Kidney (tissue), 14 donors: ENCODE data around the gene TLCD3A. TPM values are rescaled to one million over a fixed set of nuclear protein-coding genes. Genes with fewer than 3 reads are reported as not detected.
A peak's percentile ranks its signal among the peaks of the same experiment; 100 is the strongest.

Source experiments
- DNase-seq, 5 donors: peaks; one replicate each; pipeline ENCODE4 v3.0.0-alpha.2; 2013 to 2020
- FAIRE-seq: peaks from 2 replicates; lab custom pipeline; 2012; peaks lifted over from hg19 to GRCh38; lab: Jason Lieb, UNC
- H3K27ac ChIP-seq, 2 donors: one replicate each; pipeline ENCODE4 v1.7.0; 2013; ENCODE audit warnings: low read depth in 2 of 2, low read length in 2 of 2, inconsistent platforms in 1 of 2
- H3K27me3 ChIP-seq: one replicate; pipeline ENCODE4 v1.7.1; 2013; ENCODE audit warnings: low read length, inconsistent platforms; ENCODE audit not compliant: control insufficient read depth, insufficient read depth
- H3K36me3 ChIP-seq, 3 donors: one replicate each; pipeline versions ENCODE4 v1.7.0 to v1.7.1; 2013; ENCODE audit warnings: low read length in 3 of 3, control low read depth in 1 of 3, inconsistent platforms in 1 of 3; ENCODE audit not compliant: insufficient read depth in 3 of 3, control insufficient read depth in 2 of 3
- H3K4me1 ChIP-seq, 3 donors: one replicate each; pipeline versions ENCODE4 v1.7.0 to v1.7.1; 2013; ENCODE audit warnings: low read length in 3 of 3, inconsistent platforms in 1 of 3, low read depth in 1 of 3; ENCODE audit not compliant: control insufficient read depth in 2 of 3, insufficient read depth in 2 of 3
- H3K4me3 ChIP-seq, 3 donors: one replicate each; pipeline versions ENCODE4 v1.7.0 to v1.8.1; 2013; ENCODE audit warnings: low read length in 3 of 3, control low read depth in 1 of 3, inconsistent platforms in 1 of 3
- H3K9ac ChIP-seq, 3 donors: one replicate each; pipeline versions ENCODE4 v1.7.0 to v1.7.1; 2013; ENCODE audit warnings: low read length in 3 of 3, control low read depth in 1 of 3, inconsistent platforms in 1 of 3
- H3K9me3 ChIP-seq, 3 donors: one replicate each; pipeline versions ENCODE4 v1.7.0 to v1.7.1; 2013; ENCODE audit warnings: low read length in 3 of 3, control low read depth in 1 of 3, inconsistent platforms in 1 of 3; ENCODE audit not compliant: control insufficient read depth in 2 of 3, insufficient read depth in 1 of 3
- intact Hi-C: fragments of 100-400 bp; cut with DNase I; formaldehyde crosslinking; loops from one replicate; pipeline ENCODE4 v1.11.1; 2022
- polyA plus RNA-seq: library from polyadenylated mRNA; stranded (reverse); fragments of 350-450 nt; fragmentation: Illumina TruSeq; extraction: RNeasy Lipid Tissue Mini Kit (QIAGEN cat#74804); gene quantifications from one replicate; pipeline ENCODE4 v1.2.3, GENCODE V29; 2014; ENCODE audit warnings: low read depth, low replicate concordance; ENCODE audit not compliant: insufficient read depth
- total RNA-seq: library from RNA; stranded (reverse); fragmentation: NEBNext Ultra II Directional; extraction: Animal tissue kit (Norgen Biotek cat#: 25700); gene quantifications from one replicate; pipeline ENCODE4 v1.2.1, GENCODE V29; 2021
- TF ChIP-seq, protein P1 (sequence below): IDR thresholded peaks from 3 replicates; pipeline ENCODE4 v1.5.1; 2012; ENCODE audit warnings: mild to moderate bottlenecking, moderate library complexity, borderline replicate concordance; ENCODE audit not compliant: insufficient read depth; ENCODE audit errors: extremely low read depth
- donor health status: control.
- donor health status: control.
- donor health status: control.
- donor health status: control.
- donor health status: control.
- donor health status: DM: yes; HTN: yes; CAD: no.
- donor health status: Normal renal cell carcinoma (clear cell type).

Gene TLCD3A
- total and polyA plus RNA-seq, 2 donors from 2014 or later = 4.6 to 12.4 TPM

GRCh38 chr17:728911-729310 lies 3.5 kb upstream of the TLCD3A start:
- peak in 1 of 5 donors; percentile 86 for DNase-seq
- intact Hi-C loops = no loop called here
- Histone ChIP-seq H3K27me3 (no peaks in the 10 kb centered on the region), H3K36me3 (no peaks in the 10 kb centered on the region), H3K9ac (no peak overlapping the region), H3K4me3 (no peak overlapping the region), H3K9me3 (no peaks in the 10 kb centered on the region), H3K4me1 (peaks cover 0 to 6% (median 0%) of the 10 kb centered on the region in 3 donors), H3K27ac (peak overlapping the region in 1 of 2 donors; percentile 41)
- TF ChIP-seq, protein P1, sequence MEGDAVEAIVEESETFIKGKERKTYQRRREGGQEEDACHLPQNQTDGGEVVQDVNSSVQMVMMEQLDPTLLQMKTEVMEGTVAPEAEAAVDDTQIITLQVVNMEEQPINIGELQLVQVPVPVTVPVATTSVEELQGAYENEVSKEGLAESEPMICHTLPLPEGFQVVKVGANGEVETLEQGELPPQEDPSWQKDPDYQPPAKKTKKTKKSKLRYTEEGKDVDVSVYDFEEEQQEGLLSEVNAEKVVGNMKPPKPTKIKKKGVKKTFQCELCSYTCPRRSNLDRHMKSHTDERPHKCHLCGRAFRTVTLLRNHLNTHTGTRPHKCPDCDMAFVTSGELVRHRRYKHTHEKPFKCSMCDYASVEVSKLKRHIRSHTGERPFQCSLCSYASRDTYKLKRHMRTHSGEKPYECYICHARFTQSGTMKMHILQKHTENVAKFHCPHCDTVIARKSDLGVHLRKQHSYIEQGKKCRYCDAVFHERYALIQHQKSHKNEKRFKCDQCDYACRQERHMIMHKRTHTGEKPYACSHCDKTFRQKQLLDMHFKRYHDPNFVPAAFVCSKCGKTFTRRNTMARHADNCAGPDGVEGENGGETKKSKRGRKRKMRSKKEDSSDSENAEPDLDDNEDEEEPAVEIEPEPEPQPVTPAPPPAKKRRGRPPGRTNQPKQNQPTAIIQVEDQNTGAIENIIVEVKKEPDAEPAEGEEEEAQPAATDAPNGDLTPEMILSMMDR = no peak
- FAIRE-seq = no peak

- Histone ChIP-seq H3K9me3 (no peaks in the 10 kb centered on the region), H3K27me3 (no peaks in the 10 kb centered on the region), H3K27ac (no peak overlapping the region), H3K9ac (peak overlapping the region in 2 of 3 donors; percentile 8 to 51), H3K36me3 (no peaks in the 10 kb centered on the region), H3K4me3 (peak overlapping the region; percentile 33 to 61 (median 39)), H3K4me1 (peaks cover 0 to 6% (median 0%) of the 10 kb centered on the region in 3 donors)
- intact Hi-C loops = no loop called here
- DNase-seq (peak in 1 of 5 donors; percentile 71), FAIRE-seq (no peak)
- TF ChIP-seq, protein P1 = no peak
These were observed 741 bp upstream of the TLCD3A start for GRCh38 chr17:731644-732066.

GRCh38 chr17:732902-733720 lies 715 bp downstream of the TLCD3A start:
- H3K27ac ChIP-seq = peak overlapping the region in 1 of 2 donors; percentile 28
- H3K27me3 ChIP-seq = no peaks in the 10 kb centered on the region
- intact Hi-C loops = no loop called here
- no peaks in the 10 kb centered on the region for H3K9me3 ChIP-seq
- H3K4me3 ChIP-seq = peak overlapping the region; percentile 49 to 64 (median 61)
- H3K4me1 ChIP-seq = peaks cover 0 to 6% (median 0%) of the 10 kb centered on the region in 3 donors
- FAIRE-seq (no peak), DNase-seq (peak; percentile 51 to 87 (median 70))
- peak overlapping the region; percentile 11 to 54 (median 35) for H3K9ac ChIP-seq
- TF ChIP-seq, protein P1 = no peak
- H3K36me3 ChIP-seq = no peaks in the 10 kb centered on the region
